ENCODE measurements around the gene ERCC2. TPM values are rescaled to one million over a fixed set of nuclear protein-coding genes. Genes with fewer than 3 reads are reported as not detected.

ERCC2 gene
- polyA plus RNA-seq, 2 donors, result 6.1 to 8.8 TPM

DNA sequence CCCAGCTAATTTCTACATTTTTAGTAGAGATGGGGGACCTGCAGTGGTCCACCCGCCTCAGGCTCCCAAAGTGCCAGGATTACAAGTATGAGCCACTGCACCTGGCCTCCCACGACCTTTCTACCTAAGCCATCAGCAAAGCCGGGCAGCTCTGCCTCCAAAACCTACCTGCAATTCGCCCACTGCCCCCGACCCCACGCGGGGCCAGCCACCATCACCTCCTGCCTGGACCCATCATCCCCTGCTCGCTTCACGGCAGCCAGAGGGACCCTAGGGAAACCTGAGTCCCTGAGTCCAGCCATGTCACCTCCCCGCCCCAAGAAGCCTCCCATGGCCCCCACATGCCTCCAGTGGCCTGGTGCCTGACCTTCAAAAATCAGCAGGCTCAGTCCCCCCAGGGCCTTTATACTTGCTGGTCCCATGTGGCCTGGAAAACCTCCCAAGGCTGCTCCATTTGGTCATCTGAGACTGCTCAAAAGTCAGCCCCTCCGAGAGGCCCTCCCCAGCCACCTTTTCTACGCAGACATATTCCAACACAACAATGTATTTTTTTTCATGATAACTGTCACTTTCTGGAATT, 12.1 kb downstream of the ERCC2 start:
- Histone ChIP-seq H3K9me3 (ENCODE audit: control insufficient read depth in 2 of 2, insufficient read depth in 1 of 2, low read depth in 1 of 2, low read length in 1 of 2) (peaks cover 0 to 4% of the 10 kb centered on the region in 2 donors), H3K4me1 (ENCODE audit: control insufficient read depth in 2 of 2, insufficient read depth in 2 of 2, low read length in 1 of 2) (peaks cover 0 to 2% of the 10 kb centered on the region in 2 donors), H3K36me3 (ENCODE audit: control insufficient read depth in 2 of 2, insufficient read depth in 2 of 2, low read length in 1 of 2) (peaks cover 0 to 38% of the 10 kb centered on the region in 2 donors), H3K27ac (ENCODE audit: low read depth in 2 of 2, low read length in 1 of 2) (no peak overlapping the region), H3K4me3 (ENCODE audit: low read depth in 1 of 2, low read length in 2 of 2) (no peak overlapping the region), H3K27me3 (ENCODE audit: control insufficient read depth in 1 of 2, insufficient read depth in 2 of 2, low read length in 2 of 2) (no peaks in the 10 kb centered on the region)
- 92 to 93% methylated on average over 12 of the region's 12 CpGs for WGBS, 2 donors

DNA sequence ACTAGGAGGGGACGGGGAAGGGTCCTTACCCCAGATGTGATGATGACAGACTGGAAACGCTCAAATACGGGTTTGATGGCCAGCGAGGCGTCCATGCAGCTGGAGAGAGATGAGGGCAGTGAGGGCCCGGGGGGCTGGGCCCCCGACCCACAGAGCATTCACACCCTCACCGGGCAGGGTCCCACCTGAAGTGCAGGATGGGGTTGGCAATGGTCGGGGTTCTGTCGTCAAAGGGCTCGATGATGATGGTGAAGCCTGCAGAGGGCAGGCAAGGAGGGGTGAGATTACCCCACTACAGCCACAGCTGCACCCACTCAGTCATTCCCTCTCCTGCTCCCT, 13.0 kb downstream of the ERCC2 start:
- Histone ChIP-seq H3K27me3 (ENCODE audit: control insufficient read depth in 1 of 2, insufficient read depth in 2 of 2, low read length in 2 of 2) (no peaks in the 10 kb centered on the region), H3K9me3 (ENCODE audit: control insufficient read depth in 2 of 2, insufficient read depth in 1 of 2, low read depth in 1 of 2, low read length in 1 of 2) (peaks cover 0 to 4% of the 10 kb centered on the region in 2 donors), H3K36me3 (ENCODE audit: control insufficient read depth in 2 of 2, insufficient read depth in 2 of 2, low read length in 1 of 2) (peaks cover 0 to 39% of the 10 kb centered on the region in 2 donors), H3K4me3 (ENCODE audit: low read depth in 1 of 2, low read length in 2 of 2) (no peak overlapping the region), H3K4me1 (ENCODE audit: control insufficient read depth in 2 of 2, insufficient read depth in 2 of 2, low read length in 1 of 2) (peaks cover 0 to 2% of the 10 kb centered on the region in 2 donors), H3K27ac (ENCODE audit: low read depth in 2 of 2, low read length in 1 of 2) (no peak overlapping the region)
- 89 to 91% methylated on average over 11 of the region's 11 CpGs for WGBS, 2 donors

DNA sequence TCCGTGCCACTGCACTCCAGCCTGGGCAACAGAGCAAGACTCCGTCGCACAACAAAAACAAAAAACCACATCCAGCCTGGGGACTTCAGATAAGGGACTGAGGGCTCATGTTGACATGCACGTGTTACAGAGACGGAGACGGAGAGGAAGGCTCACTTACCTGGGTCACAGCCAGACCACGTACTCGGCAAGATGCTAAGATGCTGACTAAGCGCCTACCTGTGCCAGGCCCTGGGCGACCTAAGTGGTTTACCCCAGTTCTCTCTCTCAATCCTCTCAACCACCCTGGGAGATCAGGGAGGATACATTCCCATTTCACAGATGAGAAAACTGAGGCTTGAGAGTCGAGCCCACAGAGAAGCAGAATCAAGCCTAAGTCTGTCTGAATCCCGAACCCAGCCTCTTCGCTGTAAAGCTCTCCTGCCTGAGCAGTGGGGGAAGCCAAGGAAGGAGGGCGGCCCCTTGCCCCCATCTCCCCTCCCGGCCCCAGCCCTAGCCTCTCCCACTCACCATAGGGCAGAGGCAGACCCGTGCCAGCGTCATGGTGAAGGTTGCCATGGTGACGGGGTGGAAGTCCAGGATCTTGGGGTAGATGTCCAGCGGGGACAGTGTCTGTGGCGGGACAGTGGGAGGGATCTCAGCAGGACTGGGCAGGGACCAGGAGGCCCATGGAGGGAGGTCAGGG, 13.5 kb downstream of the ERCC2 start:
- peaks cover 4 to 41% of the 10 kb centered on the region in 2 donors for H3K36me3 ChIP-seq (ENCODE audit: control insufficient read depth in 2 of 2, insufficient read depth in 2 of 2, low read length in 1 of 2)
- 87 to 88% methylated on average over 20 of the region's 20 CpGs for WGBS, 2 donors
- peaks cover 0 to 2% of the 10 kb centered on the region in 2 donors for H3K4me1 ChIP-seq (ENCODE audit: control insufficient read depth in 2 of 2, insufficient read depth in 2 of 2, low read length in 1 of 2)
- H3K27ac ChIP-seq (ENCODE audit: low read depth in 2 of 2, low read length in 1 of 2), result no peak overlapping the region
- H3K4me3 ChIP-seq (ENCODE audit: low read depth in 1 of 2, low read length in 2 of 2), result no peak overlapping the region
- no peaks in the 10 kb centered on the region for H3K27me3 ChIP-seq (ENCODE audit: control insufficient read depth in 1 of 2, insufficient read depth in 2 of 2, low read length in 2 of 2)
- H3K9me3 ChIP-seq (ENCODE audit: control insufficient read depth in 2 of 2, insufficient read depth in 1 of 2, low read depth in 1 of 2, low read length in 1 of 2), result peaks cover 0 to 4% of the 10 kb centered on the region in 2 donors

DNA sequence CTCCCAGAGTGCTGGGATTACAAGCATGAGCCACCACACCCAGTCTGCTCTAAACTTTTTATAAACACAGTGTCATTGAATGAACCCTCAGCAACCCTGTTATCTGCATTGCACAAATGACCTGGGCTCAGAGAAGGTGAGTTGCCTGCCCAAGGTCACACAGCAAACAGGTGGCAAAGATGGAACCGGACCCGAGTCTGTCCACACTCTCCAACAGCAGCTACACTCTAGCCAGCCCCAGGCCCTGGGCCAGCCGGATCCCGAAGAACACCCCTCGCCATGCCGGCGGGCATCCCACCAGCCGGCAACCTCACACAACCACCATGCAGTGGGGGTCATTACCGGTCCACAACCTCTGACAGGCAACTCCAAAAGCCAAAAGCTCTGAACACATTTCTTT, 14.5 kb downstream of the ERCC2 start:
- H3K27ac ChIP-seq (ENCODE audit: low read depth in 2 of 2, low read length in 1 of 2), result no peak overlapping the region
- 96 to 97% methylated on average over 9 of the region's 9 CpGs for WGBS, 2 donors
- H3K4me3 ChIP-seq (ENCODE audit: low read depth in 1 of 2, low read length in 2 of 2), result no peak overlapping the region
- no peaks in the 10 kb centered on the region for H3K27me3 ChIP-seq (ENCODE audit: control insufficient read depth in 1 of 2, insufficient read depth in 2 of 2, low read length in 2 of 2)
- H3K9me3 ChIP-seq (ENCODE audit: control insufficient read depth in 2 of 2, insufficient read depth in 1 of 2, low read depth in 1 of 2, low read length in 1 of 2), result peaks cover 0 to 4% of the 10 kb centered on the region in 2 donors
- peaks cover 0 to 2% of the 10 kb centered on the region in 2 donors for H3K4me1 ChIP-seq (ENCODE audit: control insufficient read depth in 2 of 2, insufficient read depth in 2 of 2, low read length in 1 of 2)
- peaks cover 7 to 44% of the 10 kb centered on the region in 2 donors for H3K36me3 ChIP-seq (ENCODE audit: control insufficient read depth in 2 of 2, insufficient read depth in 2 of 2, low read length in 1 of 2)

DNA sequence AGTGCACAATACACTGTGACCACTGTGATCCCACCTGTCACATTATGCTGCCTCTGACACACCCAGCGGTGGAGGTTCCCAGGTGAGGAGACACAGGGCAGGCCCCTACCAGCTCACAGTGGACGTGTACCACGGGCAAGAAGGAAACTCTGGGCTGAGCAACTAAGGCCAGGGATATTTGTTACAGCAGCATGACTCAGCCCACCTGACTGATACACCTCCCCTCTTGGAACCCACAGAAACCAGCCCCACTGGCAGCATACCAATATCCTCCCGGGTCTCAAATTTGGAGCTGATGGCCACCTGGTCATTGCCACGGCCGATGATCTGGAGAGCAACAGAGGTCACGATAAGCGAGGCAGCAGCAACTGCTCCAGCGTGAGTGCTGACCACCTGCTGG, 15.0 kb downstream of the ERCC2 start:
- Histone ChIP-seq H3K36me3 (ENCODE audit: control insufficient read depth in 2 of 2, insufficient read depth in 2 of 2, low read length in 1 of 2) (peaks cover 7 to 45% of the 10 kb centered on the region in 2 donors), H3K27me3 (ENCODE audit: control insufficient read depth in 1 of 2, insufficient read depth in 2 of 2, low read length in 2 of 2) (no peaks in the 10 kb centered on the region), H3K4me1 (ENCODE audit: control insufficient read depth in 2 of 2, insufficient read depth in 2 of 2, low read length in 1 of 2) (peaks cover 0 to 2% of the 10 kb centered on the region in 2 donors), H3K4me3 (ENCODE audit: low read depth in 1 of 2, low read length in 2 of 2) (no peak overlapping the region), H3K9me3 (ENCODE audit: control insufficient read depth in 2 of 2, insufficient read depth in 1 of 2, low read depth in 1 of 2, low read length in 1 of 2) (peaks cover 0 to 4% of the 10 kb centered on the region in 2 donors), H3K27ac (ENCODE audit: low read depth in 2 of 2, low read length in 1 of 2) (no peak overlapping the region)
- 95 to 97% methylated on average over 9 of the region's 9 CpGs for WGBS, 2 donors

DNA sequence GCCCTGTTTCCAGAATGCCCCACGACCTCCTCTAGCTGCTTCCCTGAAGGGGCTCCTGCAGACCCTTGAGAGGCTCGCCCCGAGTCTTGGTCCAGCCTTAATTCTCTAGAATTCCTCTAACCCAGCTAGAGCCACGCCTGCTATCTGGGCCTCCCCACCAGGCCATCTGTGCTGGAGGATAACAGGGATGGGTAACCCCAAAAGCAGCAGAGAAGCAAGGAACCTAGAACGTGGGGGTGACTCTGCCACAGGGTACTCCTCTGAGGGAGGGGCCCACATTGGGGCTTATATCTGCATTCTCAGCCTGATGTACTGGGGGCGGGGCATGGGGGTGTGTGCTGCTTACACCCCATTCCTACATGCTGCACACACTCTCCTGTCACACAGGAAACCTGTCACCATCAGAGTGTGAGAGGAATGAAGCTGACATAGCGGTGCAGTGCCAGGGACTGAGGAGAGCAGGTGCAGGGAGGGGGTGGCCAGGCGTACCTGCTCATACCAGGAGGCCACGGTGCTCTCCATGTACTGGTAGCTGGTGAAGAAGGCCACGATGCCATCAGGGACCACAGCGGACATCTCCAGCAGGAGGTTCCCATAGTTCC, 16.0 kb downstream of the ERCC2 start:
- 89 to 90% methylated on average over 11 of the region's 11 CpGs for WGBS, 2 donors
- no peak overlapping the region for H3K27ac ChIP-seq (ENCODE audit: low read depth in 2 of 2, low read length in 1 of 2)
- peaks cover 7 to 49% of the 10 kb centered on the region in 2 donors for H3K36me3 ChIP-seq (ENCODE audit: control insufficient read depth in 2 of 2, insufficient read depth in 2 of 2, low read length in 1 of 2)
- H3K9me3 ChIP-seq (ENCODE audit: control insufficient read depth in 2 of 2, insufficient read depth in 1 of 2, low read depth in 1 of 2, low read length in 1 of 2), result peaks cover 0 to 4% of the 10 kb centered on the region in 2 donors
- no peak overlapping the region for H3K4me3 ChIP-seq (ENCODE audit: low read depth in 1 of 2, low read length in 2 of 2)
- H3K4me1 ChIP-seq (ENCODE audit: control insufficient read depth in 2 of 2, insufficient read depth in 2 of 2, low read length in 1 of 2), result peaks cover 0 to 2% of the 10 kb centered on the region in 2 donors
- H3K27me3 ChIP-seq (ENCODE audit: control insufficient read depth in 1 of 2, insufficient read depth in 2 of 2, low read length in 2 of 2), result no peaks in the 10 kb centered on the region

DNA sequence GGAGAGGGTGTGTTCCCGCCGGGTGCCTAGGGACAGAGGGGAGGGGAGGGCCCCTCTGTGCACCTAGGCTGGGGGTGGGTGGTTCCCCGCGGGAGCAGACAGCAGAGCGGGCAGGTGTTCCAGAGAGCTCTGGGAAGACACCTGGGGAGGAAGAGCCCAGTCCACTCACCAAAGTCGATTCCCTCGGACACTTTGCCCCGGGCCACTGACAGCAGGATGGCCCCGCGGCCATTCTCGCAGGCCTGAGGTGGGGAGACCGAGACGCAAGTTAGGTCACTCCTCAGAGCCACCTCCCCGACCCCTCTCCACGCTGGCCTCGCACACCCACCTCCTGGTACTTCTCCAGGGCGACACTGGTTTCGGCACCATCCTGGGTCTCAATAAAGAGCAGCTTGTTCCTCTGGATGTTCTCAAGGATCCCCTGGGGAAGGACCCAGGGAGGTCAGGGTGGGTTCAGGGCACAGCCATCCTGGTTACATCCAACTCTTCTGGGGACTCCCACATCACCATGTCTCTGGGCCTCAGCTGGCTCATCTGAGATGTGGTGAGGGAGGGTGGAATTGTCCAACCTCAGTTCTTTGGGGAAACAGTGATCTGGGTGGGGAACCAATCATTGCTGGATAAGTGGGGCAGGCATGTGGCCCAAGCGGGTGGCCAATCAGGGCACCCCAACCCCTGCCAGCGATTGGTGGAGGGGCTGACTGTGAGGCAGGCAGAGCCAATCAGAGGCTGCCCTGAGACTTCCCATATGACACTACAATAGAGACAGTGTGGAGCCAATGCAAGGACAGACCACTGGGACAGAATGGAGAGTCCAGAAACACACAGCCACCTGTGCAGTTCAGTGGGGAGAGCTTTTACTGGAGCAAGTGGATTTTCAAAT, 17.2 kb downstream of the ERCC2 start:
- Histone ChIP-seq H3K4me1 (ENCODE audit: control insufficient read depth in 2 of 2, insufficient read depth in 2 of 2, low read length in 1 of 2) (peaks cover 0 to 2% of the 10 kb centered on the region in 2 donors), H3K36me3 (ENCODE audit: control insufficient read depth in 2 of 2, insufficient read depth in 2 of 2, low read length in 1 of 2) (peaks cover 7 to 46% of the 10 kb centered on the region in 2 donors), H3K4me3 (ENCODE audit: low read depth in 1 of 2, low read length in 2 of 2) (no peak overlapping the region), H3K27me3 (ENCODE audit: control insufficient read depth in 1 of 2, insufficient read depth in 2 of 2, low read length in 2 of 2) (no peaks in the 10 kb centered on the region), H3K9me3 (ENCODE audit: control insufficient read depth in 2 of 2, insufficient read depth in 1 of 2, low read depth in 1 of 2, low read length in 1 of 2) (peaks cover 0 to 4% of the 10 kb centered on the region in 2 donors), H3K27ac (ENCODE audit: low read depth in 2 of 2, low read length in 1 of 2) (no peak overlapping the region)
- 91 to 94% methylated on average over 17 to 20 of the region's 20 CpGs for WGBS, 2 donors

DNA sequence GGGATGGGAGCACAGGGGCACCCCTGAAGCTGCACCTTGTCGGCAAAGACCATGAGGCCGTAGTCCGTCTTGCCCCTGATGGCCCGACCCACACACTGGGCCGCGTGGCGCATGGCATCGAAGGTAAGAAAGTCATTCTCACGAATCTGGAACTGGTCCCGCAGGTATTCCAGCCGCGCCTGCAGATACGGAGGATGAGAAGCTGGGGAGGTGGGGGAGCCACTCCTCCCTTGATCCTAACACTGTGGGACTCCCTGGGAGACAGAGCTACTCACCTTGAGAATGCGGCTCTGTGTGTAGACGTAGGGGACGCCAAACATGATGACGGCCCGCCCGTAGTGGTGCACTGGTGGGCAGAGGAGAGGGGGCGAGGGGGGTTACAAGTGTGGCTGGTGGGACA, 17.9 kb downstream of the ERCC2 start:
- H3K36me3 ChIP-seq (ENCODE audit: control insufficient read depth in 2 of 2, insufficient read depth in 2 of 2, low read length in 1 of 2), result peaks cover 7 to 49% of the 10 kb centered on the region in 2 donors
- no peaks in the 10 kb centered on the region for H3K27me3 ChIP-seq (ENCODE audit: control insufficient read depth in 1 of 2, insufficient read depth in 2 of 2, low read length in 2 of 2)
- peaks cover 0 to 4% of the 10 kb centered on the region in 2 donors for H3K9me3 ChIP-seq (ENCODE audit: control insufficient read depth in 2 of 2, insufficient read depth in 1 of 2, low read depth in 1 of 2, low read length in 1 of 2)
- 86 to 88% methylated on average over 20 of the region's 20 CpGs for WGBS, 2 donors
- peaks cover 0 to 2% of the 10 kb centered on the region in 2 donors for H3K4me1 ChIP-seq (ENCODE audit: control insufficient read depth in 2 of 2, insufficient read depth in 2 of 2, low read length in 1 of 2)
- no peak overlapping the region for H3K4me3 ChIP-seq (ENCODE audit: low read depth in 1 of 2, low read length in 2 of 2)
- H3K27ac ChIP-seq (ENCODE audit: low read depth in 2 of 2, low read length in 1 of 2), result no peak overlapping the region

DNA sequence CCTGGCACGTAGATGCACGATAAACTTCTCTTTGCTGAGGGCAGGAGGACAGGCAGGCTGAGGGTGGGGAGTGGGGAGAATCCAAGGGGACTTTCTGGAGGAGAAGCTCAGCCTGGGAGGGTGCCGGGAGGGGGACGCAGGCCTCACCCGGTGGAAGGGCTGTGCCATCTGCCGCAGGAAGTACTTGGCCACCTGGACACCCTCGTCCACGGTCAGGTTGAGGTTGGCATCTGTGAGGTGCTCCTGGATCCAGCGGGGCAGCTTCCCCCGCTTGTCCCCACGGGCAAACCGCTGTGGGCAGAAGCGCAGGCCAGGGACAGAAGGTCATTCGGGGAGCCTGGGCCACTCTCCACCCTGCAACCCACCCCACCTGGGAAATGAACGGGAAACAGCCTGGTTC, 18.3 kb downstream of the ERCC2 start:
- peaks cover 7 to 49% of the 10 kb centered on the region in 2 donors for H3K36me3 ChIP-seq (ENCODE audit: control insufficient read depth in 2 of 2, insufficient read depth in 2 of 2, low read length in 1 of 2)
- 89 to 90% methylated on average over 15 of the region's 15 CpGs for WGBS, 2 donors

More for the DNA sequence above, 18.3 kb downstream of the ERCC2 start:
- peaks cover 0 to 2% of the 10 kb centered on the region in 2 donors for H3K4me1 ChIP-seq (ENCODE audit: control insufficient read depth in 2 of 2, insufficient read depth in 2 of 2, low read length in 1 of 2)
- H3K27me3 ChIP-seq (ENCODE audit: control insufficient read depth in 1 of 2, insufficient read depth in 2 of 2, low read length in 2 of 2), result no peaks in the 10 kb centered on the region
- H3K27ac ChIP-seq (ENCODE audit: low read depth in 2 of 2, low read length in 1 of 2), result no peak overlapping the region
- no peak overlapping the region for H3K4me3 ChIP-seq (ENCODE audit: low read depth in 1 of 2, low read length in 2 of 2)
- H3K9me3 ChIP-seq (ENCODE audit: control insufficient read depth in 2 of 2, insufficient read depth in 1 of 2, low read depth in 1 of 2, low read length in 1 of 2), result peaks cover 0 to 4% of the 10 kb centered on the region in 2 donors

Measured in esophagus (tissue), 2 donors.